Measurements from ENCODE around the gene KRT31. TPM values are rescaled to one million over a fixed set of nuclear protein-coding genes. Genes with fewer than 3 reads are reported as not detected.

Gene KRT31
- total RNA-seq, 1 experiment from 2014 or later: not detected

- Histone ChIP-seq H4K20me1 (ENCODE audit: insufficient read depth) (no peaks in the 10 kb centered on the region), H3K27me3 (ENCODE audit: insufficient read depth, low read length) (no peaks in the 10 kb centered on the region), H3K9me3 (ENCODE audit: control insufficient read depth in 1 of 2, insufficient read depth in 1 of 2, low read depth in 1 of 2, low read length in 2 of 2) (no peaks in the 10 kb centered on the region), H3K27ac (ENCODE audit: low read depth, low read length) (no peak overlapping the region), H2AFZ (ENCODE audit: low read depth, low read length, poor library complexity, severe bottlenecking) (no peak overlapping the region), H3K79me2 (ENCODE audit: insufficient read depth, low read length) (no peaks in the 10 kb centered on the region), H3K4me1 (ENCODE audit: control insufficient read depth in 1 of 2, insufficient read depth in 2 of 2, low read length in 2 of 2) (peaks cover 15 to 44% of the 10 kb centered on the region in 2 experiments), H3K36me3 (ENCODE audit: control insufficient read depth in 1 of 2, insufficient read depth in 2 of 2, low read length in 2 of 2) (no peaks in the 10 kb centered on the region), H3K9me2 (ENCODE audit: insufficient read depth) (no peaks in the 10 kb centered on the region), H3K4me3 (replicated peaks in 1 of 2; ENCODE audit: low read depth in 1 of 2, low read length in 2 of 2) (no peak overlapping the region), H3K9ac (ENCODE audit: low read length) (no peak overlapping the region), H3K4me2 (ENCODE audit: low read length) (no peak overlapping the region)
- POLR2A ChIA-PET: no interaction called here
- no TSS peak for BruUV-seq (replicated peaks)
- ATAC-seq (no peak), DNase-seq (ENCODE audit: low read depth, low spot score) (no peak)
- CTCF ChIA-PET: no interaction called here
- TF ChIP-seq JUND (IDR thresholded peaks at IDR 0.05): no peak
- TF ChIP-seq, protein P1, sequence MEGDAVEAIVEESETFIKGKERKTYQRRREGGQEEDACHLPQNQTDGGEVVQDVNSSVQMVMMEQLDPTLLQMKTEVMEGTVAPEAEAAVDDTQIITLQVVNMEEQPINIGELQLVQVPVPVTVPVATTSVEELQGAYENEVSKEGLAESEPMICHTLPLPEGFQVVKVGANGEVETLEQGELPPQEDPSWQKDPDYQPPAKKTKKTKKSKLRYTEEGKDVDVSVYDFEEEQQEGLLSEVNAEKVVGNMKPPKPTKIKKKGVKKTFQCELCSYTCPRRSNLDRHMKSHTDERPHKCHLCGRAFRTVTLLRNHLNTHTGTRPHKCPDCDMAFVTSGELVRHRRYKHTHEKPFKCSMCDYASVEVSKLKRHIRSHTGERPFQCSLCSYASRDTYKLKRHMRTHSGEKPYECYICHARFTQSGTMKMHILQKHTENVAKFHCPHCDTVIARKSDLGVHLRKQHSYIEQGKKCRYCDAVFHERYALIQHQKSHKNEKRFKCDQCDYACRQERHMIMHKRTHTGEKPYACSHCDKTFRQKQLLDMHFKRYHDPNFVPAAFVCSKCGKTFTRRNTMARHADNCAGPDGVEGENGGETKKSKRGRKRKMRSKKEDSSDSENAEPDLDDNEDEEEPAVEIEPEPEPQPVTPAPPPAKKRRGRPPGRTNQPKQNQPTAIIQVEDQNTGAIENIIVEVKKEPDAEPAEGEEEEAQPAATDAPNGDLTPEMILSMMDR (IDR thresholded peaks at IDR 0.05 in 2 of 3, conservative IDR thresholded peaks at IDR 0.05 in 1 of 3; ENCODE audit: borderline replicate concordance in 1 of 3, insufficient read depth in 1 of 3, low read depth in 2 of 3, low read length in 2 of 3): no peak
- TF ChIP-seq MAX (IDR thresholded peaks at IDR 0.05): no peak
- no peak for TF ChIP-seq CBX3 (IDR thresholded peaks at IDR 0.05; ENCODE audit: low read depth)
- no peak for TF ChIP-seq EZH2 (IDR thresholded peaks at IDR 0.05)
- TF ChIP-seq POLR2A (IDR thresholded peaks at IDR 0.05; ENCODE audit: borderline replicate concordance, extremely low read depth, insufficient read depth, insufficient read length): no peak
- TF ChIP-seq SP1 (IDR thresholded peaks at IDR 0.05; ENCODE audit: low read depth): no peak
- TF ChIP-seq EZH2phosphoT487 (IDR thresholded peaks at IDR 0.05; ENCODE audit: borderline replicate concordance): no peak
- TF ChIP-seq, protein P2, sequence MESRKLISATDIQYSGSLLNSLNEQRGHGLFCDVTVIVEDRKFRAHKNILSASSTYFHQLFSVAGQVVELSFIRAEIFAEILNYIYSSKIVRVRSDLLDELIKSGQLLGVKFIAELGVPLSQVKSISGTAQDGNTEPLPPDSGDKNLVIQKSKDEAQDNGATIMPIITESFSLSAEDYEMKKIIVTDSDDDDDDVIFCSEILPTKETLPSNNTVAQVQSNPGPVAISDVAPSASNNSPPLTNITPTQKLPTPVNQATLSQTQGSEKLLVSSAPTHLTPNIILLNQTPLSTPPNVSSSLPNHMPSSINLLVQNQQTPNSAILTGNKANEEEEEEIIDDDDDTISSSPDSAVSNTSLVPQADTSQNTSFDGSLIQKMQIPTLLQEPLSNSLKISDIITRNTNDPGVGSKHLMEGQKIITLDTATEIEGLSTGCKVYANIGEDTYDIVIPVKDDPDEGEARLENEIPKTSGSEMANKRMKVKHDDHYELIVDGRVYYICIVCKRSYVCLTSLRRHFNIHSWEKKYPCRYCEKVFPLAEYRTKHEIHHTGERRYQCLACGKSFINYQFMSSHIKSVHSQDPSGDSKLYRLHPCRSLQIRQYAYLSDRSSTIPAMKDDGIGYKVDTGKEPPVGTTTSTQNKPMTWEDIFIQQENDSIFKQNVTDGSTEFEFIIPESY (IDR thresholded peaks at IDR 0.05; ENCODE audit: extremely low read depth, insufficient replicate concordance, low read length): no peak
- no peak for TF ChIP-seq EGR1 (IDR thresholded peaks at IDR 0.05; ENCODE audit: low read depth)
- no peak for TF ChIP-seq YY1 (IDR thresholded peaks at IDR 0.05; ENCODE audit: extremely low read depth, insufficient replicate concordance, low read depth, low read length)
- no peak for TF ChIP-seq POLR2AphosphoS5 (IDR thresholded peaks at IDR 0.05; ENCODE audit: low read depth, low read length)
- no peak for TF ChIP-seq SRF (IDR thresholded peaks at IDR 0.05; ENCODE audit: low read depth)
- TF ChIP-seq, protein P3, sequence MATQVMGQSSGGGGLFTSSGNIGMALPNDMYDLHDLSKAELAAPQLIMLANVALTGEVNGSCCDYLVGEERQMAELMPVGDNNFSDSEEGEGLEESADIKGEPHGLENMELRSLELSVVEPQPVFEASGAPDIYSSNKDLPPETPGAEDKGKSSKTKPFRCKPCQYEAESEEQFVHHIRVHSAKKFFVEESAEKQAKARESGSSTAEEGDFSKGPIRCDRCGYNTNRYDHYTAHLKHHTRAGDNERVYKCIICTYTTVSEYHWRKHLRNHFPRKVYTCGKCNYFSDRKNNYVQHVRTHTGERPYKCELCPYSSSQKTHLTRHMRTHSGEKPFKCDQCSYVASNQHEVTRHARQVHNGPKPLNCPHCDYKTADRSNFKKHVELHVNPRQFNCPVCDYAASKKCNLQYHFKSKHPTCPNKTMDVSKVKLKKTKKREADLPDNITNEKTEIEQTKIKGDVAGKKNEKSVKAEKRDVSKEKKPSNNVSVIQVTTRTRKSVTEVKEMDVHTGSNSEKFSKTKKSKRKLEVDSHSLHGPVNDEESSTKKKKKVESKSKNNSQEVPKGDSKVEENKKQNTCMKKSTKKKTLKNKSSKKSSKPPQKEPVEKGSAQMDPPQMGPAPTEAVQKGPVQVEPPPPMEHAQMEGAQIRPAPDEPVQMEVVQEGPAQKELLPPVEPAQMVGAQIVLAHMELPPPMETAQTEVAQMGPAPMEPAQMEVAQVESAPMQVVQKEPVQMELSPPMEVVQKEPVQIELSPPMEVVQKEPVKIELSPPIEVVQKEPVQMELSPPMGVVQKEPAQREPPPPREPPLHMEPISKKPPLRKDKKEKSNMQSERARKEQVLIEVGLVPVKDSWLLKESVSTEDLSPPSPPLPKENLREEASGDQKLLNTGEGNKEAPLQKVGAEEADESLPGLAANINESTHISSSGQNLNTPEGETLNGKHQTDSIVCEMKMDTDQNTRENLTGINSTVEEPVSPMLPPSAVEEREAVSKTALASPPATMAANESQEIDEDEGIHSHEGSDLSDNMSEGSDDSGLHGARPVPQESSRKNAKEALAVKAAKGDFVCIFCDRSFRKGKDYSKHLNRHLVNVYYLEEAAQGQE (IDR thresholded peaks at IDR 0.05; ENCODE audit: low read depth): no peak
- TF ChIP-seq, protein P4, sequence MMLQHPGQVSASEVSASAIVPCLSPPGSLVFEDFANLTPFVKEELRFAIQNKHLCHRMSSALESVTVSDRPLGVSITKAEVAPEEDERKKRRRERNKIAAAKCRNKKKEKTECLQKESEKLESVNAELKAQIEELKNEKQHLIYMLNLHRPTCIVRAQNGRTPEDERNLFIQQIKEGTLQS (IDR thresholded peaks at IDR 0.05): no peak
- TF ChIP-seq TCF7L2 (IDR thresholded peaks at IDR 0.05; ENCODE audit: borderline replicate concordance, extremely low read depth, insufficient read depth, insufficient read length): no peak
- no peak for TF ChIP-seq ZFX (IDR thresholded peaks at IDR 0.05)
- no peak for TF ChIP-seq FOSL1 (IDR thresholded peaks at IDR 0.05; ENCODE audit: low read depth)
- TF ChIP-seq ZNF274 (IDR thresholded peaks at IDR 0.05; ENCODE audit: low read depth, low read length): no peak
- no peak for TF ChIP-seq ELF1 (IDR thresholded peaks at IDR 0.05; ENCODE audit: borderline replicate concordance, low read depth)
- intact Hi-C loops (cut with micrococcal nuclease): loop anchor here (10.0 kb wide), 1 partner anchor 78 kb away; no protein-coding TSS in a partner anchor
- RAD21 ChIA-PET (ENCODE audit: low non-redundant PET in 1 of 2, low total read pairs in 2 of 2, uncharacterized antibody in 2 of 2, unreplicated experiment in 2 of 2): no interaction called here
Observed at GRCh38 chr17:41416479-41416878, 19.1 kb upstream of the KRT31 start.

Data from HCT116 (cell line).